ENCODE results near the gene ZNF860.
"Not testable (repeated sequence)": the region's sequence is repeated elsewhere in the genome, so short reads cannot be mapped to it uniquely, and the experiment has no call there.

Gene ZNF860

DNA sequence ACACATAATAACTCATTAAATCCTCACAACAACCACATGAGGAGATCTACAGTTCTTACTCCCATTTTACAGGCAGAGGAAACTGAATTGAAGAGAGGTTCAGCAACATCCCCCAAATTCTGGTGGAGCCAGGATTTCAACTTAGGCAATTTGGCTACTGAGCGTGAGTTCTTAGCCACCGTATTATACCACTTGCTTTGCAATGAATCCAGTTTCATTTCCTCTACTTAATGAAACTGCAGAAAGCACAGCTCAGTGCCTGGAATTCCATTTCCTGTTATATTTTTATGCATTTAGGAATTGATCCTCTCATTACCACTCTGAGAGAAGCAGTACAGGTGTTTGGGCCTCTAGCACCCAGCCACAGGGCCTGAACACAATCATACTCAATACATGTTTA, 4.3 kb downstream of the ZNF860 start:
- no peak for TF ChIP-seq CTCF (IDR thresholded peaks at IDR 0.05; ENCODE audit: low read depth, low read length, missing control alignments)
- Histone ChIP-seq H3K4me3 (ENCODE audit: low read depth, low read length) (no peak overlapping the region), H3K27me3 (replicated peaks) (no peaks in the 10 kb centered on the region), H3K27ac (no peak overlapping the region), H3K36me3 (replicated peaks) (no peaks in the 10 kb centered on the region)
- in situ Hi-C loops (cut with HindIII; ENCODE audit: low pct_ligation_motif_present, low sequenced_read_pairs) = no loop called here
- DNase-seq = no peak

- H3K36me3 ChIP-seq (replicated peaks) = no peaks in the 10 kb centered on the region
- no peak overlapping the region for H3K4me3 ChIP-seq (ENCODE audit: low read depth, low read length)
- no peak for TF ChIP-seq CTCF (IDR thresholded peaks at IDR 0.05; ENCODE audit: low read depth, low read length, missing control alignments)
- DNase-seq = no peak
- in situ Hi-C loops (cut with HindIII; ENCODE audit: low pct_ligation_motif_present, low sequenced_read_pairs) = no loop called here
- H3K27ac ChIP-seq = no peak overlapping the region
- H3K27me3 ChIP-seq (replicated peaks) = no peaks in the 10 kb centered on the region
These were observed 6.7 kb downstream of the ZNF860 start for GRCh38 chr3:31988271-31988670.

DNA sequence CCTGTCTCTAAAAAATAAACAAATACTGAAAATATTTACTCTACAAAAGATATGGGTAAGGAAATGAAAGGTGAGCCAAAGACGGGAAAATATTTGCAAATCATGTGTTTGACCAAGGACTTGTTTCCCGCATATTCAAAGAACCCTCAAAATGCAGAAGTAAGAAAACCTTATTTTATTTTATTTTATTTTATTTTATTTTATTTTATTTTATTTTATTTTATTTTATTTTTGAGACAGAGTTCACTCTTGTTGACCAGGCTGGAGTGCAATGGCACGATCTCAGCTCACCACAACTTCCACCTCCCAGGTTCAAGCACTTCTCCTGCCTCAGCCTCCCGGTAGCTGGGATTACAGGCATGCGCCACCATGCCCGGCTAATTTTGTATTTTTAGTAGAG, 11.4 kb downstream of the ZNF860 start:
- DNase-seq; H3K36me3 ChIP-seq (replicated peaks); H3K4me3 ChIP-seq (ENCODE audit: low read depth, low read length); H3K27ac ChIP-seq; in situ Hi-C loops (cut with HindIII; ENCODE audit: low pct_ligation_motif_present, low sequenced_read_pairs); H3K27me3 ChIP-seq (replicated peaks): not testable (repeated sequence)

DNA sequence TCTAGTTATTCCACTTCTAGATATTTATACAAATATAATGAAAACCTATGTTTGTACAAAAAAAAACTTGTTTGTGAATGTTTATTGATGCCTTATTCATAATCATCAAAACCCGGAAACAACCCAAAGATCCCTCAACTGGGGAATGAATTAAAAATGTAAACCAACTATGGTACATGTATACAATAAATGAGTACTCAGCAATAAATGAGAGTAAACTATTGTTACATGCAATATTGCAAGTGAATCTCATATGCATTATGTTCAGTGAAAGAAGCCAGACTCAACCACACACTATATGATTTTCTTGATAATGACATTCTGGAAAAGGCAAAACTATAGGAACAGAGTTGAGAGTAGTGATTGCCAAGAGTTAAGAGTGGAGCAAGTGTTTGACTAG, 12.3 kb downstream of the ZNF860 start:
- in situ Hi-C loops (cut with HindIII; ENCODE audit: low pct_ligation_motif_present, low sequenced_read_pairs) = no loop called here
- no peak for TF ChIP-seq CTCF (IDR thresholded peaks at IDR 0.05; ENCODE audit: low read depth, low read length, missing control alignments)
- Histone ChIP-seq H3K36me3 (replicated peaks) (no peaks in the 10 kb centered on the region), H3K4me3 (ENCODE audit: low read depth, low read length) (no peak overlapping the region), H3K27ac (no peak overlapping the region), H3K27me3 (replicated peaks) (no peaks in the 10 kb centered on the region)
- DNase-seq = no peak

DNA sequence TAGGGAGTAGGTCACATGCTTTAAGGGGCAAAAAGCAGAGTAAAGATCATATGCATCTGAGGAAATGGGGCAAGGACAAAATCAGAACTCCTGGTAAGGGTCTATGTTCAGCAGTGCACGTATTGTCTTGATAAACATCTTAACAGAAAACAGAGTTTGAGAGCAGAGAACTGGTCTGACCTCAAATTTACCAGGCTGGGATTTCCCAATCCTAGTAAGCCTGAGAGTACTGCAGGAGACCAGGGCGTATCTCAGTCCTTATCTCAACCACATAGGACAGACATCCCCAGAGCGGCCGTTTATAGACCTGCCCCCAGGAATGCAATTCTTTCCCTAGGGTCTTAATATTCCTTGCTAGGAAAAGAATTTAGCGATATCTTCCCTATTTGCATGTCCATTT, 13.5 kb downstream of the ZNF860 start:
- H3K4me3 ChIP-seq (ENCODE audit: low read depth, low read length); in situ Hi-C loops (cut with HindIII; ENCODE audit: low pct_ligation_motif_present, low sequenced_read_pairs); H3K36me3 ChIP-seq (replicated peaks); H3K27ac ChIP-seq; H3K27me3 ChIP-seq (replicated peaks); DNase-seq: not testable (repeated sequence)

DNA sequence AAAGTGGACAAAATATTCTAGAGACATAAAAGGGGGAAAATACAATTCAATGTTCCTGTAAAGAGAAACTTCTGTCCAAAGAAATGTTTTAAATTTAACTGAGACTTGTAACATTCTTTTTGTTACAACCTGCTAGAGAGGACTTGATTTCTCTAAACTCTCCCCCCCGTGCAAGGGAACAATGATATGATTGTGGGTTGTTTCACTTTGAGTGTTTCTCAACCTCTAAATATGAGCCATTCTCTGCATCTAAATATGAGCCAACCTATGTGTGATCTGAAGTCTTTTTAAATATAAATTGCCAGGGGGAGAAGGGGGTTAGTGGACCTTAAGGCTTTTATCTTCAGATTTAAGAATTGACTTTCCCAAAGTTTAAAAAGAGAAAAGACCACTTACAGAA, 14.6 kb downstream of the ZNF860 start:
- Histone ChIP-seq H3K4me3 (ENCODE audit: low read depth, low read length) (no peak overlapping the region), H3K36me3 (replicated peaks) (no peaks in the 10 kb centered on the region), H3K27me3 (replicated peaks) (no peaks in the 10 kb centered on the region), H3K27ac (no peak overlapping the region)
- no peak for DNase-seq
- in situ Hi-C loops (cut with HindIII; ENCODE audit: low pct_ligation_motif_present, low sequenced_read_pairs) = no loop called here
- TF ChIP-seq CTCF (IDR thresholded peaks at IDR 0.05; ENCODE audit: low read depth, low read length, missing control alignments) = no peak

- H3K36me3 ChIP-seq (replicated peaks) = no peaks in the 10 kb centered on the region
- no peak overlapping the region for H3K27ac ChIP-seq
- in situ Hi-C loops (cut with HindIII; ENCODE audit: low pct_ligation_motif_present, low sequenced_read_pairs) = no loop called here
- no peaks in the 10 kb centered on the region for H3K27me3 ChIP-seq (replicated peaks)
- no peak overlapping the region for H3K4me3 ChIP-seq (ENCODE audit: low read depth, low read length)
- no peak for DNase-seq
- TF ChIP-seq CTCF (IDR thresholded peaks at IDR 0.05; ENCODE audit: low read depth, low read length, missing control alignments) = no peak
These were observed 15.9 kb downstream of the ZNF860 start for GRCh38 chr3:31997500-31997899.
